Naive thymus-derived CD8-positive, alpha-beta T cell (primary cell): Measurements from ENCODE around the gene GPR173. TPM values are rescaled to one million over a fixed set of nuclear protein-coding genes. Genes with fewer than 3 reads are reported as not detected.
A peak's percentile ranks its signal among the peaks of the same experiment; 100 is the strongest.

Experiments used
- ATAC-seq, 2 donors: fragments of 150-1000 bp; cut with Tn5 transposase in 1 of 2; sonication (Bioruptor Pico), chemical (Tn5 transposase) in 1 of 2; 1 replicate in 1 of 2; 2 replicates in 1 of 2; pipeline ENCODE4 v1.10.0; 2021; ENCODE audit warnings: mild to moderate bottlenecking in 2 of 2, moderate library complexity in 2 of 2
- POLR2A ChIA-PET: fragments of 350-600 bp; sonication (Branson Sonifier 250); formaldehyde crosslinking; loops from one replicate; lab custom pipeline; 2021; ENCODE audit warnings: antibody characterized with exemption; lab: Charles Lee
- DNase-seq, 10 donors: peaks; one replicate each; pipeline versions ENCODE4 v3.0.0 to v3.0.0-alpha.2; 2020 to 2022
- H3K27ac Mint-ChIP-seq, 10 donors: one replicate each; pipeline ENCODE4 v1.8.0; 2020 to 2022; ENCODE audit warnings: mild to moderate bottlenecking in 10 of 10, mixed read lengths in 10 of 10, moderate library complexity in 4 of 10, inconsistent platforms in 1 of 10
- H3K27me3 Mint-ChIP-seq, 5 donors: one replicate each; pipeline ENCODE4 v1.8.0; 2021 to 2022; ENCODE audit warnings: mixed read lengths in 5 of 5
- H3K36me3 Mint-ChIP-seq, 3 donors: one replicate each; pipeline ENCODE4 v1.8.0; 2020 to 2022; ENCODE audit warnings: mixed read lengths in 3 of 3, mild to moderate bottlenecking in 2 of 3, inconsistent platforms in 1 of 3
- H3K4me1 Mint-ChIP-seq, 4 donors: one replicate each; pipeline ENCODE4 v1.8.0; 2021 to 2022; ENCODE audit warnings: mixed read lengths in 4 of 4
- H3K4me3 Mint-ChIP-seq, 10 donors: one replicate each; pipeline ENCODE4 v1.8.0; 2020 to 2022; ENCODE audit warnings: mild to moderate bottlenecking in 10 of 10, mixed read lengths in 10 of 10, moderate library complexity in 6 of 10, inconsistent platforms in 1 of 10
- H3K9me3 Mint-ChIP-seq, 9 donors: one replicate each; pipeline ENCODE4 v1.8.0; 2020 to 2022; ENCODE audit warnings: mixed read lengths in 9 of 9, mild to moderate bottlenecking in 3 of 9, inconsistent platforms in 1 of 9, moderate library complexity in 1 of 9
- polyA plus RNA-seq, 3 donors: library from polyadenylated mRNA; unstranded; fragments of 300-500 nt; fragmentation: Illumina TruSeq; gene quantifications; one replicate each; pipeline ENCODE4 v1.2.3, GENCODE V29; 2021
- total RNA-seq, 8 experiments: library from RNA in 2 of 8; stranded (reverse) in 2 of 8; gene quantifications; one replicate each; pipeline ENCODE4 v1.2.3 and lab custom pipeline; 2021 to 2026

Gene GPR173, protein sequence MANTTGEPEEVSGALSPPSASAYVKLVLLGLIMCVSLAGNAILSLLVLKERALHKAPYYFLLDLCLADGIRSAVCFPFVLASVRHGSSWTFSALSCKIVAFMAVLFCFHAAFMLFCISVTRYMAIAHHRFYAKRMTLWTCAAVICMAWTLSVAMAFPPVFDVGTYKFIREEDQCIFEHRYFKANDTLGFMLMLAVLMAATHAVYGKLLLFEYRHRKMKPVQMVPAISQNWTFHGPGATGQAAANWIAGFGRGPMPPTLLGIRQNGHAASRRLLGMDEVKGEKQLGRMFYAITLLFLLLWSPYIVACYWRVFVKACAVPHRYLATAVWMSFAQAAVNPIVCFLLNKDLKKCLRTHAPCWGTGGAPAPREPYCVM
- under 1 TPM; 0.11 to 0.16 TPM for total RNA-seq
- under 1 TPM in 1 of 3 donors, not detected in 2; 0.49 TPM for polyA plus RNA-seq
- 0 to 0.59 (median 0.20) reads per million in 6 experiments for total RNA-seq (lab: John Stamatoyannopoulos, UW)

DNA sequence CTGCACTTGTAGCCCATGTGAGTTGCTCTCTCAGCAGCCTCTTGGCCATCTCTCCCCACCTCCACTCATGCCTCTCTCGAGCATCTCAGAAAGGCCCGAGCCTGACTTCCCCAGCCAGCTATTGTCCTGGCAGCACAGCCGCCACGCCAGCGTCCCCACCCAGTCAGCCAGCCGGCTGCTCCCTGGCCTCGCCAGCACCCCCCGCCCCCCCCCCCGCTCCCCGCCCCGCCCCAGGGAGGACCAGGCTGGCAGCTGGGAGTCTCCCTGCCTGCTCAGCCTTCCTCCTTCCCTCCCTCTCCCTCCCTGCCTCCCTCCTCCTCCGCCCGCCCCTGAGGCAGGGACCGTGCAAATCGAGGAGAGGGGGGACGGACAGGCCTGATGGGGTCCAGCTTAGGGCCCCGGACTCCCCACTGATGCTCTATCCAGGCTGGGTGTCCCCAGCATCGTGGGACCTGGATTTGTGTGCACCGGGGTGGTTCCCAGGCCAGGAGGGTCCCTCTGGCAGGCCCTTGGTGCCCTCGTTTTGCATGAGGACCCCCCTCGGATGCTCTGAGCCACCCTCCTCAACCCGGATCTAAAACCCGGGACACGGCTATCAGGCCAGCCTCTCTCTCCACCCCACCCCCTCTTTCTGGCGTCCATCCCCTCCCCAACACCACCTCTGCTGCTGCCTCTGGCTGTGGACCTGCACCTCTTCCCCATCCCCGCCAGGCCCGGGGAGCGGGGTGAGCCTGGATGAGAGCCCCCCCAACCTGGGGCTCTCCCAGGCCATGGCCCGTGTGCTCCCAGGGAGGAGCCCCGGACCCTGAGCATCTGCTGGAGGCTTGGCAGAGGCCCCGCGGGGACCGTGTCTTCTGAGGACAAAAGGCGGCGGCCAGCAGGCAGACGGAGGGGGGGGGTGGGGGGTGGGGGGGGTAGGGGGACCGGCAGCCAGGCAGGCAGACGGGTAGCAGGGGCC is at the start of gene GPR173:
Gene GPR173, plus strand, starts transcription at position 621 of the 958 bp plus-strand sequence. CDS start 27,833 bp downstream, outside the sequence.
- peak within 1 kb of the TSS; percentile 43 to 72 (median 66) for H3K4me3 Mint-ChIP-seq

GRCh38 chrX:53000447-53001135 is 48.0 kb upstream of the GPR173 start:
- ATAC-seq, result peak; percentile 52 to 84
- H3K36me3 Mint-ChIP-seq, result no peaks in the 10 kb centered on the region
- peak in 1 of 10 donors; percentile 17 for DNase-seq
- peak overlapping the region; percentile 49 to 77 (median 68) for H3K4me3 Mint-ChIP-seq
- POLR2A ChIA-PET, result no interaction called here
- no peaks in the 10 kb centered on the region for H3K9me3 Mint-ChIP-seq
- H3K27ac Mint-ChIP-seq, result peak overlapping the region in 6 of 10 donors; percentile 15 to 61 (median 34)
- peaks cover 0 to 17% (median 4%) of the 10 kb centered on the region in 5 donors for H3K27me3 Mint-ChIP-seq
- H3K4me1 Mint-ChIP-seq, result peaks cover 4 to 17% (median 7%) of the 10 kb centered on the region in 4 donors

More for the DNA sequence above, at the start of gene GPR173:
- POLR2A ChIA-PET, result no interaction called here
- Mint-ChIP-seq H3K36me3 (no peaks in the 10 kb centered on the region), H3K27me3 (peaks cover 0 to 3% (median 0%) of the 10 kb centered on the region in 5 donors), H3K4me1 (peaks cover 2 to 11% (median 4%) of the 10 kb centered on the region in 4 donors), H3K27ac (peak within 1 kb of the TSS in 6 of 10 donors; percentile 12 to 72 (median 56)), H3K9me3 (no peaks in the 10 kb centered on the region)
- ATAC-seq (peak in 1 of 2 donors; percentile 30), DNase-seq (no peak)

- Mint-ChIP-seq H3K9me3 (no peaks in the 10 kb centered on the region), H3K27ac (peak overlapping the region in 1 of 10 donors; percentile 44), H3K27me3 (peaks cover 0 to 17% (median 4%) of the 10 kb centered on the region in 5 donors), H3K4me3 (peak overlapping the region in 4 of 10 donors; percentile 33 to 70 (median 48)), H3K36me3 (no peaks in the 10 kb centered on the region), H3K4me1 (peaks cover 0 to 7% (median 2%) of the 10 kb centered on the region in 4 donors)
- DNase-seq (no peak), ATAC-seq (no peak)
- POLR2A ChIA-PET, result no interaction called here
These were observed 46.6 kb upstream of the GPR173 start for GRCh38 chrX:53001958-53002357.

- Mint-ChIP-seq H3K27ac (no peak overlapping the region), H3K27me3 (peaks cover 0 to 17% (median 4%) of the 10 kb centered on the region in 5 donors), H3K36me3 (no peaks in the 10 kb centered on the region), H3K9me3 (no peaks in the 10 kb centered on the region), H3K4me1 (peaks cover 0 to 7% (median 2%) of the 10 kb centered on the region in 4 donors), H3K4me3 (no peak overlapping the region)
- DNase-seq (no peak), ATAC-seq (no peak)
- POLR2A ChIA-PET, result no interaction called here
These were observed 45.5 kb upstream of the GPR173 start for GRCh38 chrX:53003111-53003510.

- H3K27me3 Mint-ChIP-seq, result peaks cover 0 to 17% (median 4%) of the 10 kb centered on the region in 5 donors
- H3K4me3 Mint-ChIP-seq, result no peak overlapping the region
- H3K27ac Mint-ChIP-seq, result no peak overlapping the region
- no peaks in the 10 kb centered on the region for H3K9me3 Mint-ChIP-seq
- DNase-seq (no peak), ATAC-seq (no peak)
- peaks cover 0 to 7% (median under 1%) of the 10 kb centered on the region in 4 donors for H3K4me1 Mint-ChIP-seq
- POLR2A ChIA-PET, result no interaction called here
- no peaks in the 10 kb centered on the region for H3K36me3 Mint-ChIP-seq
These were observed 44.6 kb upstream of the GPR173 start for GRCh38 chrX:53004038-53004437.

GRCh38 chrX:53004811-53005210 is 43.8 kb upstream of the GPR173 start:
- H3K4me1 Mint-ChIP-seq, result peaks cover 0 to 7% (median under 1%) of the 10 kb centered on the region in 4 donors
- peak overlapping the region in 1 of 10 donors; percentile 4 for H3K27ac Mint-ChIP-seq
- ATAC-seq, result no peak
- H3K4me3 Mint-ChIP-seq, result no peak overlapping the region
- POLR2A ChIA-PET, result no interaction called here
- H3K27me3 Mint-ChIP-seq, result peaks cover 0 to 17% (median 4%) of the 10 kb centered on the region in 5 donors
- no peak for DNase-seq
- H3K36me3 Mint-ChIP-seq, result no peaks in the 10 kb centered on the region
- no peaks in the 10 kb centered on the region for H3K9me3 Mint-ChIP-seq

GRCh38 chrX:53005327-53005726 is 43.3 kb upstream of the GPR173 start:
- Mint-ChIP-seq H3K27me3 (peaks cover 0 to 17% (median 4%) of the 10 kb centered on the region in 5 donors), H3K4me1 (peaks cover 0 to 7% (median under 1%) of the 10 kb centered on the region in 4 donors), H3K9me3 (no peaks in the 10 kb centered on the region), H3K4me3 (no peak overlapping the region), H3K27ac (no peak overlapping the region), H3K36me3 (no peaks in the 10 kb centered on the region)
- ATAC-seq (no peak), DNase-seq (no peak)
- POLR2A ChIA-PET, result no interaction called here

DNA sequence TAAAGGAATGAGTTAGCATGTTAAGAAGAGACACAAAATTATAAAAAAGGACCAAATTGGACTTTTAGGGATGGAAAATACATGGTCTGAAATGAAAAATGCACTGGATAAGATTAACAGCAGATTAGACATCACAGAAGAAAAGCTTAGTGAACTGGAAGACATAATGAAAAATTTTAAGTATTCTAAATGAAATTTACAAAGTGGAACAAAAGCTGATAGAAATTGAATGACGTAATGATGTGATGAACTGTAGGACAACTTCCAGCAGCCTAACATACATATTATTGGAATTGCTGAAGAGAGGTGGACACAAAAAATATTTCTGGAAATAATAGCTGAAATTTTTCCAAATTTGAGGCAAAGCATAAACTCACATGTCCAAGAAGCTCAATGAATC is 39.6 kb upstream of the GPR173 start:
- no peak overlapping the region for H3K27ac Mint-ChIP-seq
- no peak for DNase-seq
- no peak for ATAC-seq
- no peaks in the 10 kb centered on the region for H3K4me1 Mint-ChIP-seq
- H3K36me3 Mint-ChIP-seq, result no peaks in the 10 kb centered on the region
- no peaks in the 10 kb centered on the region for H3K9me3 Mint-ChIP-seq
- peaks cover 0 to 1% (median 0%) of the 10 kb centered on the region in 5 donors for H3K27me3 Mint-ChIP-seq
- H3K4me3 Mint-ChIP-seq, result no peak overlapping the region
- POLR2A ChIA-PET, result no interaction called here

GRCh38 chrX:53013291-53013690 is 35.3 kb upstream of the GPR173 start:
- no peaks in the 10 kb centered on the region for H3K4me1 Mint-ChIP-seq
- DNase-seq (no peak), ATAC-seq (no peak)
- no peaks in the 10 kb centered on the region for H3K36me3 Mint-ChIP-seq
- H3K27ac Mint-ChIP-seq, result no peak overlapping the region
- H3K27me3 Mint-ChIP-seq, result peaks cover 0 to 3% (median 1%) of the 10 kb centered on the region in 5 donors
- POLR2A ChIA-PET, result no interaction called here
- H3K9me3 Mint-ChIP-seq, result no peaks in the 10 kb centered on the region
- no peak overlapping the region for H3K4me3 Mint-ChIP-seq

DNA sequence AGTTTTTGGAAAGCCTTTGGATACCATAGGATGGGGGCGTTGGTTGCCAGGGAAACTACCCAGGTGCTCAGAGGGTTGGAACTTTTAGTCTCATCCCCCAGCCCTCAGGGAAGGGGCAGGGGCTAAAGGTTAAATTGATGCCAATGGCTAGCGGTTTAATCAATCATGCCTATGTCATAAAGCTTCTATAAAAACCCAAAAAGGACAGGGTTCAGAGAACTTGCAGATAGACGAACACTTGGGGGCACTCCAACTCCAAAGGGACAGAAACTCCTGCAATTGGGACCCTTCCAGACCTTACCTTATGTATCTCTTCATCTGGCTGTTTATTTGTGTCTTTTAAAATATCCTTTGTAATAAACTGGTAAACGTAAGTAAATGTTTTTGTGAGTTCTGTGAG is 30.0 kb upstream of the GPR173 start:
- H3K4me3 Mint-ChIP-seq, result no peak overlapping the region
- peaks cover 0 to 3% (median 2%) of the 10 kb centered on the region in 5 donors for H3K27me3 Mint-ChIP-seq

DNA sequence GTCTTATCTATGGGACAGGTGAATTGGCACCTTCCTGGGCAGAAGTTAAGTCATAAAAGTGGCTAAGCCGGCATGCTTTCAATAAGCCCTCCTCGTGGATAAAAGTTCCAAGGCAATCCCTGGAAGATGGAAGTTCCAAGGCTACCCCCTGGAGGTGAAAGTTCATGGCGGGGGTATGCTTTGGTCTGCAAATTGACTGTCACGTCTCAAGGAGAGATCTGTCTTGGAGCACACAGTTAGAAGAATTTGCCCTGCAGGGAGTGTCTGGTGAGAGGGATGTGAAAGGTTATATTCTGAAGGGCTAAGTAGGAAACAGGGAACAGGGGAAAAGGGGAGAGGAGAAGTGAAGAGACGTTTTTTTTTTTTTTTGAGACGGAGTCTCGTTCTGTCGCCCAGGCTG is 26.2 kb upstream of the GPR173 start:
- Mint-ChIP-seq H3K9me3 (no peaks in the 10 kb centered on the region), H3K27me3 (peaks cover 0 to 3% (median 2%) of the 10 kb centered on the region in 5 donors), H3K36me3 (no peaks in the 10 kb centered on the region), H3K4me3 (no peak overlapping the region), H3K4me1 (no peaks in the 10 kb centered on the region), H3K27ac (no peak overlapping the region)
- POLR2A ChIA-PET, result no interaction called here
- no peak for ATAC-seq
- no peak for DNase-seq

More for the DNA sequence above, 30.0 kb upstream of the GPR173 start:
- H3K27ac Mint-ChIP-seq, result no peak overlapping the region
- POLR2A ChIA-PET, result no interaction called here
- no peak for ATAC-seq
- H3K4me1 Mint-ChIP-seq, result no peaks in the 10 kb centered on the region
- H3K36me3 Mint-ChIP-seq, result no peaks in the 10 kb centered on the region
- no peak for DNase-seq
- no peaks in the 10 kb centered on the region for H3K9me3 Mint-ChIP-seq

DNA sequence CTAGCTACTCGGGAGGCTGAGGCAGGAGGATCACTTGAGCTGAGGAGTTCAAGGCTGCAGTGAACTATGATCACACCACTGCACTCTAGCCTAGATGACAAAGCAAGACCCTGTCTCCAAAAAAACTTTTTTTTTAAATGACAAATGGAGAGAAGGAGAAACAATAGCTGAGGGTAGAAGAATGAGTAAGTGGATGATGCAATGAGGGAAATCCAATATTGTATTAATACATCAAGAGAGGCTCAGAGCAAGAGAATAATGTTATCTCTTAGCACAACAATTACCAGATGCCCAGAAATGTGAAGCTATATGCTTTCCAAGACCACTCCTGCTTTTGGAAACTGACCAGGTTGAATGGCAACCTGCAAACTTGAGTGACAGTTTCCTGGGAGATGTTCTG is 19.9 kb upstream of the GPR173 start:
- Mint-ChIP-seq H3K4me1 (no peaks in the 10 kb centered on the region), H3K27ac (no peak overlapping the region), H3K27me3 (no peaks in the 10 kb centered on the region), H3K36me3 (no peaks in the 10 kb centered on the region), H3K4me3 (no peak overlapping the region), H3K9me3 (no peaks in the 10 kb centered on the region)
- POLR2A ChIA-PET, result no interaction called here
- ATAC-seq (no peak), DNase-seq (no peak)
